NCI-H2107 treated with DMSO at 0.1 percent for 48 hours (cell line): Measurements from ENCODE around the gene CACNA1C.

Experiments
- DNase-seq: peaks from one replicate; lab custom pipeline; 2025; ENCODE audit not compliant: unreplicated experiment; lab: John Stamatoyannopoulos, UW

CACNA1C gene

GRCh38 chr12:2562400-2562799 lies 509.6 kb downstream of the CACNA1C start:
- no peak for DNase-seq

- no peak for DNase-seq
Measured at GRCh38 chr12:2563709-2564108, 510.9 kb downstream of the CACNA1C start.

GRCh38 chr12:2566161-2566560 lies 513.4 kb downstream of the CACNA1C start:
- no peak for DNase-seq

GRCh38 chr12:2567711-2568110 lies 514.9 kb downstream of the CACNA1C start:
- DNase-seq = no peak

GRCh38 chr12:2570562-2570961 lies 517.8 kb downstream of the CACNA1C start:
- no peak for DNase-seq

GRCh38 chr12:2574355-2574935 lies 521.7 kb downstream of the CACNA1C start:
- DNase-seq = no peak

- DNase-seq = no peak
Measured at GRCh38 chr12:2575245-2575644, 522.5 kb downstream of the CACNA1C start.

- DNase-seq = no peak
Measured at GRCh38 chr12:2578211-2578610, 525.4 kb downstream of the CACNA1C start.

GRCh38 chr12:2578772-2579171 lies 526.0 kb downstream of the CACNA1C start:
- no peak for DNase-seq

GRCh38 chr12:2580821-2581220 lies 528.0 kb downstream of the CACNA1C start:
- no peak for DNase-seq

GRCh38 chr12:2581293-2582045 lies 528.7 kb downstream of the CACNA1C start:
- DNase-seq = no peak

- no peak for DNase-seq
Measured at GRCh38 chr12:2582631-2583030, 529.8 kb downstream of the CACNA1C start.

GRCh38 chr12:2583091-2583497 lies 530.3 kb downstream of the CACNA1C start:
- no peak for DNase-seq

- DNase-seq = no peak
Measured at GRCh38 chr12:2583642-2584401, 531.0 kb downstream of the CACNA1C start.

- no peak for DNase-seq
Measured at GRCh38 chr12:2586156-2587038, 533.6 kb downstream of the CACNA1C start.

GRCh38 chr12:2588345-2588744 lies 535.6 kb downstream of the CACNA1C start:
- DNase-seq = no peak

- DNase-seq = no peak
Measured at GRCh38 chr12:2589381-2589780, 536.6 kb downstream of the CACNA1C start.

- no peak for DNase-seq
Measured at GRCh38 chr12:2593045-2593444, 540.3 kb downstream of the CACNA1C start.

- no peak for DNase-seq
Measured at GRCh38 chr12:2596441-2596840, 543.7 kb downstream of the CACNA1C start.

GRCh38 chr12:2605301-2605700 lies 552.5 kb downstream of the CACNA1C start:
- no peak for DNase-seq
